ENCODE results near the gene ATP8B2. TPM values are rescaled to one million over a fixed set of nuclear protein-coding genes. Genes with fewer than 3 reads are reported as not detected.

Gene ATP8B2
- total RNA-seq, 1 experiment from 2014 or later = 22.1 TPM

DNA sequence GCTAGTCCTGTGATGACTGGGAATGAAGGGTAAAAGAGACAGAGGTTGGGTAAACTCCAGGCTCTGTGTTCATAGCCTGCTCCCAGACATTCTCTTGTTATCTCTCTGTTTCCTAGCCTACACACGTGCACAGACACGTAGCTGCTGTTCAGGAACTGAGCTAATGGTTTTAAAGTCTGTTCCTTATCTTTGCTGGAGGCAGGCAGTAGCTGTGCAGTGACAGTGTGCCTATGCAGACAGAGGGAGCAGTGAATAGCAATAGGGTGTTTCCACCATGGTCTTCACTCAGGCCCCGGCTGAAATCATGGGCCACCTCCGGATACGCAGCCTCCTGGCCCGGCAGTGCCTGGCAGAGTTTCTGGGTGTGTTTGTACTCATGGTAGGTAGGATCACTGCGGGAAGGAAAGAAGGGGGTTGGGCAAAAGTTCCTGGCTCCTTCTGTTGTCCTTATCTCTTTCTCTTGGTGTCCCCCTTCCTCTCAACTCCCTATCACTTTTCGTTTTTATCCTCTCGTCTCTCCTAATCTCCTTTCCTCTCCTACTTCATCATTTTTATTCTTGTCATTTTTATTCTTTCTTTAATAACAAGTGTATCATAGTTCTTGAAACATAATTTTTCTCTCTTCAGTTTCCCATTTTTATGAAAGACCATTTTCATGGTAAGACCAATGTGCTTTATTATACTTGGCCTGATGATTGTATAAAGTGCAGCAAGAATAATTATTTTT, 4.3 kb upstream of the ATP8B2 start, which contains the start of gene AQP10:
TSS of gene AQP10 (plus strand) at position 212 of the 727 bp plus-strand sequence. CDS start at position 275, 63 bp downstream.
- H3K27ac ChIP-seq (ENCODE audit: low read depth, low read length) = no peak within 1 kb of the TSS

More for the DNA sequence above, 4.3 kb upstream of the ATP8B2 start, which contains the start of gene AQP10:
- H3K79me2 ChIP-seq (ENCODE audit: insufficient read depth, low read length) = no peaks in the 10 kb centered on the region
- POLR2A ChIA-PET = no interaction called here
- H3K4me2 ChIP-seq (ENCODE audit: low read length) = no peak within 1 kb of the TSS
- intact Hi-C loops (cut with micrococcal nuclease) = loop anchor here (10.0 kb wide), 1 partner anchor 224 kb away; no protein-coding TSS in a partner anchor
- CTCF ChIA-PET = no interaction called here
- RAD21 ChIA-PET (ENCODE audit: low non-redundant PET in 1 of 2, low total read pairs in 2 of 2, uncharacterized antibody in 2 of 2, unreplicated experiment in 2 of 2) = no interaction called here
- H3K9me2 ChIP-seq (ENCODE audit: insufficient read depth) = no peaks in the 10 kb centered on the region
- H3K9me3 ChIP-seq (ENCODE audit: control insufficient read depth in 1 of 2, insufficient read depth in 1 of 2, low read depth in 1 of 2, low read length in 2 of 2) = no peaks in the 10 kb centered on the region
- BruUV-seq (replicated peaks) = no TSS peak
- no peak within 1 kb of the TSS for H2AFZ ChIP-seq (ENCODE audit: low read depth, low read length, poor library complexity, severe bottlenecking)
- H3K27me3 ChIP-seq (ENCODE audit: insufficient read depth, low read length) = peaks cover 6% of the 10 kb centered on the region; the same call in 1 of the 2 replicates
- no peak within 1 kb of the TSS for H3K9ac ChIP-seq (ENCODE audit: low read length)
- H3K4me1 ChIP-seq (ENCODE audit: control insufficient read depth in 1 of 2, insufficient read depth in 2 of 2, low read length in 2 of 2) = peaks cover 0 to 15% of the 10 kb centered on the region in 2 experiments; a peak in 2 of 4 replicates
- no peaks in the 10 kb centered on the region for H4K20me1 ChIP-seq (ENCODE audit: insufficient read depth)
- no peaks in the 10 kb centered on the region for H3K36me3 ChIP-seq (ENCODE audit: control insufficient read depth in 1 of 2, insufficient read depth in 2 of 2, low read length in 2 of 2)
- TF ChIP-seq JUND (IDR thresholded peaks at IDR 0.05) = no peak
- no peak for TF ChIP-seq CBX3 (IDR thresholded peaks at IDR 0.05; ENCODE audit: low read depth)
- TF ChIP-seq SIN3A (IDR thresholded peaks at IDR 0.05; ENCODE audit: low read depth) = no peak
- no peak for TF ChIP-seq CEBPB (IDR thresholded peaks at IDR 0.05; ENCODE audit: low read depth)
- no peak for TF ChIP-seq ZFX (IDR thresholded peaks at IDR 0.05)
- TF ChIP-seq, protein P1, sequence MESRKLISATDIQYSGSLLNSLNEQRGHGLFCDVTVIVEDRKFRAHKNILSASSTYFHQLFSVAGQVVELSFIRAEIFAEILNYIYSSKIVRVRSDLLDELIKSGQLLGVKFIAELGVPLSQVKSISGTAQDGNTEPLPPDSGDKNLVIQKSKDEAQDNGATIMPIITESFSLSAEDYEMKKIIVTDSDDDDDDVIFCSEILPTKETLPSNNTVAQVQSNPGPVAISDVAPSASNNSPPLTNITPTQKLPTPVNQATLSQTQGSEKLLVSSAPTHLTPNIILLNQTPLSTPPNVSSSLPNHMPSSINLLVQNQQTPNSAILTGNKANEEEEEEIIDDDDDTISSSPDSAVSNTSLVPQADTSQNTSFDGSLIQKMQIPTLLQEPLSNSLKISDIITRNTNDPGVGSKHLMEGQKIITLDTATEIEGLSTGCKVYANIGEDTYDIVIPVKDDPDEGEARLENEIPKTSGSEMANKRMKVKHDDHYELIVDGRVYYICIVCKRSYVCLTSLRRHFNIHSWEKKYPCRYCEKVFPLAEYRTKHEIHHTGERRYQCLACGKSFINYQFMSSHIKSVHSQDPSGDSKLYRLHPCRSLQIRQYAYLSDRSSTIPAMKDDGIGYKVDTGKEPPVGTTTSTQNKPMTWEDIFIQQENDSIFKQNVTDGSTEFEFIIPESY (IDR thresholded peaks at IDR 0.05; ENCODE audit: extremely low read depth, insufficient replicate concordance, low read length) = no peak
- no peak for TF ChIP-seq SP1 (IDR thresholded peaks at IDR 0.05; ENCODE audit: low read depth)
- TF ChIP-seq RAD21 (IDR thresholded peaks at IDR 0.05; ENCODE audit: low read depth) = no peak
- TF ChIP-seq YY1 (IDR thresholded peaks at IDR 0.05; ENCODE audit: extremely low read depth, insufficient replicate concordance, low read depth, low read length) = no peak
- TF ChIP-seq POLR2AphosphoS5 (IDR thresholded peaks at IDR 0.05; ENCODE audit: low read depth, low read length) = no peak
- no peak for TF ChIP-seq TCF7L2 (IDR thresholded peaks at IDR 0.05; ENCODE audit: borderline replicate concordance, extremely low read depth, insufficient read depth, insufficient read length)
- TF ChIP-seq FOSL1 (IDR thresholded peaks at IDR 0.05; ENCODE audit: low read depth) = no peak
- TF ChIP-seq ATF3 (IDR thresholded peaks at IDR 0.05) = no peak
- TF ChIP-seq EZH2phosphoT487 (IDR thresholded peaks at IDR 0.05; ENCODE audit: borderline replicate concordance) = no peak
- TF ChIP-seq MAX (IDR thresholded peaks at IDR 0.05) = no peak
- no peak for TF ChIP-seq CTCF (IDR thresholded peaks at IDR 0.05 in 2 of 3, conservative IDR thresholded peaks at IDR 0.05 in 1 of 3; ENCODE audit: borderline replicate concordance in 1 of 3, insufficient read depth in 1 of 3, low read depth in 2 of 3, low read length in 2 of 3)
- TF ChIP-seq, protein P2, sequence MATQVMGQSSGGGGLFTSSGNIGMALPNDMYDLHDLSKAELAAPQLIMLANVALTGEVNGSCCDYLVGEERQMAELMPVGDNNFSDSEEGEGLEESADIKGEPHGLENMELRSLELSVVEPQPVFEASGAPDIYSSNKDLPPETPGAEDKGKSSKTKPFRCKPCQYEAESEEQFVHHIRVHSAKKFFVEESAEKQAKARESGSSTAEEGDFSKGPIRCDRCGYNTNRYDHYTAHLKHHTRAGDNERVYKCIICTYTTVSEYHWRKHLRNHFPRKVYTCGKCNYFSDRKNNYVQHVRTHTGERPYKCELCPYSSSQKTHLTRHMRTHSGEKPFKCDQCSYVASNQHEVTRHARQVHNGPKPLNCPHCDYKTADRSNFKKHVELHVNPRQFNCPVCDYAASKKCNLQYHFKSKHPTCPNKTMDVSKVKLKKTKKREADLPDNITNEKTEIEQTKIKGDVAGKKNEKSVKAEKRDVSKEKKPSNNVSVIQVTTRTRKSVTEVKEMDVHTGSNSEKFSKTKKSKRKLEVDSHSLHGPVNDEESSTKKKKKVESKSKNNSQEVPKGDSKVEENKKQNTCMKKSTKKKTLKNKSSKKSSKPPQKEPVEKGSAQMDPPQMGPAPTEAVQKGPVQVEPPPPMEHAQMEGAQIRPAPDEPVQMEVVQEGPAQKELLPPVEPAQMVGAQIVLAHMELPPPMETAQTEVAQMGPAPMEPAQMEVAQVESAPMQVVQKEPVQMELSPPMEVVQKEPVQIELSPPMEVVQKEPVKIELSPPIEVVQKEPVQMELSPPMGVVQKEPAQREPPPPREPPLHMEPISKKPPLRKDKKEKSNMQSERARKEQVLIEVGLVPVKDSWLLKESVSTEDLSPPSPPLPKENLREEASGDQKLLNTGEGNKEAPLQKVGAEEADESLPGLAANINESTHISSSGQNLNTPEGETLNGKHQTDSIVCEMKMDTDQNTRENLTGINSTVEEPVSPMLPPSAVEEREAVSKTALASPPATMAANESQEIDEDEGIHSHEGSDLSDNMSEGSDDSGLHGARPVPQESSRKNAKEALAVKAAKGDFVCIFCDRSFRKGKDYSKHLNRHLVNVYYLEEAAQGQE (IDR thresholded peaks at IDR 0.05; ENCODE audit: low read depth) = no peak
- ATAC-seq (no peak), DNase-seq (ENCODE audit: low read depth, low spot score) (no peak)
- no peak within 1 kb of the TSS for H3K4me3 ChIP-seq (replicated peaks in 1 of 2; ENCODE audit: low read depth in 1 of 2, low read length in 2 of 2)
